ENCODE data around the gene SMAD3.
A peak's percentile ranks its signal among the peaks of the same experiment; 100 is the strongest.

SMAD3 gene

GRCh38 chr15:67085818-67086636 is 20.6 kb downstream of the SMAD3 start:
- no peak for DNase-seq (ENCODE audit: low spot score)
- POLR2A ChIA-PET (ENCODE audit: low non-redundant PET), result no interaction called here
- TF ChIP-seq CTCF (conservative IDR thresholded peaks at IDR 0.05; ENCODE audit: low read depth), result no peak
- peak overlapping the region; percentile 46; the same call in 1 of the 2 replicates for H3K27ac ChIP-seq
- CTCF ChIA-PET, result interaction anchor here (1.0 kb wide), 1 partner anchor 16 kb away, joined by 4 read pairs; no protein-coding TSS in a partner anchor

- POLR2A ChIA-PET (ENCODE audit: low non-redundant PET), result no interaction called here
Measured at GRCh38 chr15:67086637-67086914, 21.2 kb downstream of the SMAD3 start.

GRCh38 chr15:67087507-67088172 is 22.2 kb downstream of the SMAD3 start:
- ChIA-PET POLR2A (ENCODE audit: low non-redundant PET) (no interaction called here), CTCF (no interaction called here)
- no peak for TF ChIP-seq CTCF (conservative IDR thresholded peaks at IDR 0.05; ENCODE audit: low read depth)
- no peak for DNase-seq (ENCODE audit: low spot score)
- H3K27ac ChIP-seq, result peak overlapping the region; percentile 53

More at GRCh38 chr15:67086637-67086914, 21.2 kb downstream of the SMAD3 start:
- DNase-seq (ENCODE audit: low spot score), result no peak
- CTCF ChIA-PET, result no interaction called here
- H3K27ac ChIP-seq, result peak overlapping the region; percentile 53
- no peak for TF ChIP-seq CTCF (conservative IDR thresholded peaks at IDR 0.05; ENCODE audit: low read depth)

- ChIA-PET CTCF (interaction anchor here (1.5 kb wide), 1 partner anchor 20 kb away, joined by 4 read pairs; no protein-coding TSS in a partner anchor), POLR2A (ENCODE audit: low non-redundant PET) (no interaction called here)
- peak overlapping the region; percentile 43 for H3K27ac ChIP-seq
- no peak for TF ChIP-seq CTCF (conservative IDR thresholded peaks at IDR 0.05; ENCODE audit: low read depth)
- peak; percentile 71 for DNase-seq (ENCODE audit: low spot score)
Measured at GRCh38 chr15:67089217-67090193, 24.1 kb downstream of the SMAD3 start.

- ChIA-PET POLR2A (ENCODE audit: low non-redundant PET) (no interaction called here), CTCF (interaction anchor here (0.6 to 1.5 kb wide), 2 partner anchors 21 to 144 kb away, joined by 4 read pairs; no protein-coding TSS in a partner anchor)
- H3K27ac ChIP-seq, result peak overlapping the region; percentile 71
- DNase-seq (ENCODE audit: low spot score), result no peak
- no peak for TF ChIP-seq CTCF (conservative IDR thresholded peaks at IDR 0.05; ENCODE audit: low read depth)
Measured at GRCh38 chr15:67090297-67091070, 25.1 kb downstream of the SMAD3 start.
